Activated CD4-positive, alpha-beta T cell treated with anti-CD3 and anti-CD28 coated beads, Interleukin-2, Interleukin-4, amounts not matched to agents 100 ng/mL and 50 ng/mL, durations not matched to agents 16 hours and 8 hours (primary cell): ENCODE data around the gene EEPD1.
"Not testable (repeated sequence)": the region's sequence is repeated elsewhere in the genome, so short reads cannot be mapped to it uniquely, and the experiment has no call there.

Source experiments
- DNase-seq: peaks from one replicate; pipeline ENCODE4 v3.0.0-alpha.2; 2020; ENCODE audit warnings: low spot score

EEPD1 gene

GRCh38 chr7:36214608-36215456 is 61.8 kb downstream of the EEPD1 start:
- DNase-seq, result no peak

- DNase-seq, result no peak
Observed at GRCh38 chr7:36215457-36215765, 62.4 kb downstream of the EEPD1 start.

GRCh38 chr7:36216063-36216684 is 63.1 kb downstream of the EEPD1 start:
- no peak for DNase-seq

- DNase-seq, result no peak
Observed at GRCh38 chr7:36217211-36217960, 64.3 kb downstream of the EEPD1 start.

DNA sequence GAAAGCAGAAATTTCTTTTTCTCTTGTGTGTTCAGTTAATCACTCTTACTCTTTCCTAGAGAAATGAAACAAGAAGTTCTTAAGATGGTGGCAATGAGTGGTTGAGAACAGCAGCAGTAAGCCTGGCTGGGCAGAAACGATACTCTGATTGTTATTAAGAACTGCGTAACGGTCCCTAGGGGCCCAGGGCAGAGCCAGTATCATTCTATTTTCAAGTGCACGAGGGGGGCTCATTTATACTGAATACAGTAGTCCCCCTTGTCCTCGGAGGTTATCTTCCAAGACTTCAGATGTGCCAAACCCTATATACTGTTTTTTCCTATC is 64.9 kb downstream of the EEPD1 start:
- DNase-seq, result no peak

DNA sequence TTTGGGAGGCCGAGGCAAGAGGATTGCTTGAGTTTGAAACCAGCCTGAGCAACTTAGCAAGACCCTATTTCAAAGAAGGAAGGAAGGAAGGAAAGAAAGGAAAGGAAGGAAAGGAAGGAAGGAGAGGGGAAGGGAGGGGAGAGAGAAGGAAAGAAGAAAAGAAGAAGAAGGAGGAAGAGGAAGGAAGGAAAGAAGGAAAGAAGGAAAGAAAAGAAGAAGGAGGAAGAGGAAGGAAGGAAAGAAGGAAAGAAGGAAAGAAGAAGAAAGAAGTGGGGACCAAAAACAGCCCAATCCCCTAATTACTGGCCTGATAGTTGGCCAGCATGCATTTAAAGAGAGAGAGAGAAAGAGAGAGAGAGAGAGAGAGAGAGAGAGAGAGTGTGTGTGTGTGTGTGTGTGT is 66.4 kb downstream of the EEPD1 start:
- DNase-seq, result no peak

- DNase-seq, result no peak
Observed at GRCh38 chr7:36223851-36224250, 70.8 kb downstream of the EEPD1 start.

DNA sequence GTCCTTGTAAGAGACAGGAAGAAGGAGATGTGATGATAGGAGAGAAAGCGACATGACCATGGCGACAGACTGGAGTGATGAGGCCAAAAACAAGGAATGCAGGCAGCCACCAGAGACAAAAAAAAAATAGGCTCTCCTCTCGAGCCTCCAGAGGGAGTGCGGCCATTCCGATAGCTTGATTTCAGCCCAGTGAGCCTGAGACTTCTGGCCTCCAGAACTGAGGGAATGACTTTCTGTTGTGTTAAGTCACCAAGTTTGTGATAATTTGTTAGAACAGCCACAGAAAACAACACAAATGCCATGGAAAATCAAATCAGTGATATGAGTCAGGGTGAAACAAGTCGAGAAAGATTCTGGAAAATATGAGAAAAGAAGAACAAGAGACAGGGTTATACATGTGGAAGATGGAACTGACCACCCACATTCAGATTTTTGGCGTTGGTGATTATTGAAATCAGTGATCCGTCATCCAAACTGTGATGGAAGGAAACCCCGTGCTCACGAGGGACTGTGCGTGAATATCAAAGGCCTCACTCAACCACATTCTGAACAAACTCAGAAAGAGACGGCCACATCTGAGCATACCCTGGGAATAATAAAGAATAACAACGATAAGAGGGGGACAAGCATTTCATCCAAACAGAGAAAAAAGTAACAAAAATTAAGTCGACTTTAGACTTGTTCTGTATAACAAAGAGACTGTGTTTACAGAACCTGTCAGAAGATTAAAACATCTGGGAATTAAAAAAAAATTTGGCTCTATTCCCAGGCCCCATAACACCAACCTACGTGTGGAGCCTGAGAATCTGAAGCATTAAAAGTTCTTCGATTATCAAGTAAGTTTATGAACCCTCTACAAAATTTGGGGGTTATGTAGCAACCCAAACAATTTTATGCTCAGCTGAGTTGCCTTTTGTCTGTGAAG is 72.1 kb downstream of the EEPD1 start:
- no peak for DNase-seq

DNA sequence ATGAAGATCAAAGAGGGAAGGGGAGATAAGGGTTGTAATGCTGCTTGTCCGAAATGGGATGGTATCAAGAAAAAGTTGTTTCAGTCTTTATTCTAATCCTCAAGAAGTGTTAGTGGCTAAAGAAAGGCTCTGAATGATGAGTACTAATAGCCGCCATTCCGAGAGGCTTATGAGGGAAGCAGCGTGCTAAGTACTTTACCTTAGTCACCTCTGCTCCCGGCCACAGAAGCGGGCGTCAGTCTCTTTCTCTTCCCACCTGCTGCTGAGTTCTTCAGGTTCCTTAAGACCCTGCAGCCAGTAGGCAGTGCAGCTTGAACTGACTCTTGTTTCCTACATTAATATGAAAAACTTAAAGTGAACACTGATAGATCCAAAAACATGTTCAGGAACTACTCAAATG is 73.1 kb downstream of the EEPD1 start:
- no peak for DNase-seq

DNA sequence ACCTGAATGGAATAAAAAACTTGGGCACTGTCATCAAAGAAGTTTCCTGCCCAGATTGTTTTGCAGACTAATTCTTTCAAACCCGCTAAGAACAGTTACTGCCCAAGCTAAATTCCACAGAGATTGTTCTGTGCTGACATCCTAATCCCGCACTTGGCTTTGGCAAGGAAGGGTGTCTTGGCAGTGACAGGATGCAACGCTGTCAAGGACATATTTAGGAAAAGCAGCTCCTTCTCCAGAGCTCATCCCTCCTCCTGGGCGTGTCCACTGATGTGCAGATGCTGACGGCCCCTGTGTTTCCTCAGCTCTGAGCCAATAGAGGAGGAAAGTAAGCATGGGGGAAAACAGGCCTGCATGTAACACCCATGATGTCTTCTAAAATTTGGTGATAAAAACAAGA is 74.2 kb downstream of the EEPD1 start:
- DNase-seq, result no peak

GRCh38 chr7:36228039-36228438 is 75.0 kb downstream of the EEPD1 start:
- DNase-seq, result no peak

- DNase-seq, result no peak
Observed at GRCh38 chr7:36231406-36231805, 78.4 kb downstream of the EEPD1 start.

DNA sequence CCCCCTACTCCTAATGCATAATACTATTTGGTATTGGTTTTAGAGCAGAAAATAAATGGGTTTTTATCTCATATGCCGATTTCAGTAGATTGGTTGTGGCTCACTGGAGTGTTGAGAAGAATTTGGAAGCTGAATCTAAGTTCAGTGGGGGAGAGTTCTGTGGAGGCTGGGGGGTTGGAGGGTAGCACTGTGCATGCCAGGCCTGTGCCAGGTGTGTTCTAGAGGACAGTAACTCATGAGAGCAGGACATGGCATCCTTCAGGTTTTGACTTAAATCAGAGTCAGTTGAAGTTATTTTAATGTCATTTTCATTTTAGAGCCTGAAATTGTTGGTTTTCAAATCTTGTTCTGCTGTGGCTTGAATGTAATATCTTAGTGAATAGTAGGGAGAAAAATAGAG is 79.5 kb downstream of the EEPD1 start:
- no peak for DNase-seq

- DNase-seq, result no peak
Observed at GRCh38 chr7:36232971-36233550, 80.0 kb downstream of the EEPD1 start.

DNA sequence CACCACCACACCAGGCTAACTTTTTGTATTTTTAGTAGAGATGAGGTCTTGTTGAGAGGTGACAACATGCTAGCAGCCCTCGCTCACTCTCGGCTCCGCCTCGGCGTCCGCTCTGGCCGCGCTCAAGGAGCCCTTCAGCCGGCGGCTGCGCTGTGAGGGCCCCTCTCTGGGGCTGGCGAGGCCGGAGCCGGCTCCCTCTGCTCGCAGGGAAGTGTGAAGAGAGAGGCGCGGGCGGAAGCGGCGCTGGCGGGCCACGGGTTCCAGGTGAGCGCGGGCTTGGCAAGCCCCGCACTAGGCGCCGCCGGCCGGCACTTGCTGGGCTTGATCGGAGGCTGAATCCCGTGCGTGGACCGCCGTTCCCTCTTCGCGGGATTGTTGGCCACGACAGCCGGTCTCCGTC is 83.0 kb downstream of the EEPD1 start:
- no peak for DNase-seq

DNA sequence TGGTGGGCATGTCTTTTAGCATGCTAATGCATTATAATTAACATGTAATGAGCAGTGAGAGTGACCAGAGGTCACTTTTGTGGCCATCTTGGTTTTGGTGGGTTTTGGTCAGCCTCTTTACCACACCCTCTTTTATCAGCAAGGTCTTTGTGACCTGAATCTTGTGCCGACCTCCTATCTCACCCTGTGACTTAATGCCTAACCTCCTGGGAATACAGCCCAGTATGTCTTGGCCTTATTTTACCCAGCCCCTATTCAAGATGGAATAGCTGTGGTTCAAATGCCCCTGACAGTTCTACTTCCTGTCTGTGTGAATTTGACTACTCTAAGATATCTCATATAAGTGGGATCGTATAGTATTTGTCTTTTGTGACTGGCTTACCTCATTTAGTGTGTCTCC is 85.1 kb downstream of the EEPD1 start:
- no peak for DNase-seq

GRCh38 chr7:36243356-36243755 is 90.3 kb downstream of the EEPD1 start:
- not testable (repeated sequence) for DNase-seq

- not testable (repeated sequence) for DNase-seq
Observed at GRCh38 chr7:36244001-36244400, 90.9 kb downstream of the EEPD1 start.

DNA sequence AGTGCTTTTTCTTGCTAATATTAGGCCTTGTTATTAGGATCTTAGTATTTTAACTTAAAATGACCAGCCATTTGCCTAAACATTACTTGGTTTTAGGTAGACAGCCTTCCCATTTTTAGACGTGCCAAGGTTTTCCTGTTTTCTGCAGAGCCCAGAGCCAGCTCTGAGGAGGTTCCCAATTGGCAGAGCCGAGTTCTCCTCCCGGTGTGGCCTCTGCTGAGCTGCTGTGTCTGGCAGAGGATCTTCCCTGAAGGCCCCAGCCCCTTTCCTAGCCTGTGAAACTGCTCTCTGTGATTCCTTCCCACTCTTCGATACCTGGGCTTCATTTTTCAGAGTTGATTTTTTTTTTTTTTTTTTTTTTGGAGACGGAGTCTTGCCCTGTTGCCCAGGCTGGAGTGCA is 91.4 kb downstream of the EEPD1 start:
- DNase-seq, result no peak

- DNase-seq, result no peak
Observed at GRCh38 chr7:36245684-36246299, 92.7 kb downstream of the EEPD1 start.

- no peak for DNase-seq
Observed at GRCh38 chr7:36249091-36249490, 96.0 kb downstream of the EEPD1 start.
